ENCODE data around the gene SLC4A1AP. TPM values are rescaled to one million over a fixed set of nuclear protein-coding genes. Genes with fewer than 3 reads are reported as not detected.

SLC4A1AP gene
- total and polyA plus RNA-seq, 2 of the 13 experiments (the other 11 are each of a cell fraction or from before 2014, with no cell fraction given), result 15.3 to 44.6 TPM

DNA sequence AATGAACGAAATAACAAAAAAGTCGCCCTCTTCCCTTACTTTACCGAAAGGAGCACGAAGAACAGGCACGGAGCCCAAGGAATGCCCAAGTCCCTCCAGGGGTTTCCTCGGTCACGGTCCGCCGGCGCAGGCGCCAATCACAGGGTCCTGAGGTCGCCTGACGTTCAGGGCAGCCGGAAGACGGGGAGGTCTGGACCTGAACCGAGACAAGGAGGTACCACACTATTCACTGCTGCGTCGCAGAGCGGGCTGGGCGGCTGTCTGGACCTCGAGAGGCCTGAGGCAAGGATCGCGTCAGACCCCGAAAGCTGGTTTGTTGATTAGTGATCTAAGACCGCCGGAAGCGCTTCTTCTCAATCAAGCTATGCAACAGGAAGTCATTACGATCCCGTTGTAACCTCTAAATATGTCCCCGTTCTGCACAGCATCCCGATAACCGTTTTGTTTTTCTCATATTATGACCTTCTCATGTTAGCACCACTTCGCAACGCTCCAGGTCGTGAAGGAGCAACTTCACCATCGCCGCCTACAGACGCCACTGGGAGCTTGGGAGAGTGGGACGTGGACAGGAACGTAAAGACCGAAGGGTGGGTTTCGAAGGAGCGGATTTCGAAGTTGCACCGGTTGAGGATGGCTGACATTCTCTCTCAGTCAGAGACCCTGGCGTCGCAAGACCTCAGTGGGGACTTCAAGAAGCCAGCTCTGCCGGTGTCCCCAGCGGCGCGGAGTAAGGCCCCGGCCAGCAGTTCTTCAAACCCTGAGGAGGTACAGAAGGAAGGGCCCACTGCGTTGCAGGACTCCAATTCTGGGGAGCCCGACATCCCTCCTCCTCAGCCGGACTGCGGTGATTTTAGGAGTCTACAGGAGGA lies at the start of gene SLC4A1AP, which contains the start of gene SUPT7L (continued):
- TF ChIP-seq, protein P1, sequence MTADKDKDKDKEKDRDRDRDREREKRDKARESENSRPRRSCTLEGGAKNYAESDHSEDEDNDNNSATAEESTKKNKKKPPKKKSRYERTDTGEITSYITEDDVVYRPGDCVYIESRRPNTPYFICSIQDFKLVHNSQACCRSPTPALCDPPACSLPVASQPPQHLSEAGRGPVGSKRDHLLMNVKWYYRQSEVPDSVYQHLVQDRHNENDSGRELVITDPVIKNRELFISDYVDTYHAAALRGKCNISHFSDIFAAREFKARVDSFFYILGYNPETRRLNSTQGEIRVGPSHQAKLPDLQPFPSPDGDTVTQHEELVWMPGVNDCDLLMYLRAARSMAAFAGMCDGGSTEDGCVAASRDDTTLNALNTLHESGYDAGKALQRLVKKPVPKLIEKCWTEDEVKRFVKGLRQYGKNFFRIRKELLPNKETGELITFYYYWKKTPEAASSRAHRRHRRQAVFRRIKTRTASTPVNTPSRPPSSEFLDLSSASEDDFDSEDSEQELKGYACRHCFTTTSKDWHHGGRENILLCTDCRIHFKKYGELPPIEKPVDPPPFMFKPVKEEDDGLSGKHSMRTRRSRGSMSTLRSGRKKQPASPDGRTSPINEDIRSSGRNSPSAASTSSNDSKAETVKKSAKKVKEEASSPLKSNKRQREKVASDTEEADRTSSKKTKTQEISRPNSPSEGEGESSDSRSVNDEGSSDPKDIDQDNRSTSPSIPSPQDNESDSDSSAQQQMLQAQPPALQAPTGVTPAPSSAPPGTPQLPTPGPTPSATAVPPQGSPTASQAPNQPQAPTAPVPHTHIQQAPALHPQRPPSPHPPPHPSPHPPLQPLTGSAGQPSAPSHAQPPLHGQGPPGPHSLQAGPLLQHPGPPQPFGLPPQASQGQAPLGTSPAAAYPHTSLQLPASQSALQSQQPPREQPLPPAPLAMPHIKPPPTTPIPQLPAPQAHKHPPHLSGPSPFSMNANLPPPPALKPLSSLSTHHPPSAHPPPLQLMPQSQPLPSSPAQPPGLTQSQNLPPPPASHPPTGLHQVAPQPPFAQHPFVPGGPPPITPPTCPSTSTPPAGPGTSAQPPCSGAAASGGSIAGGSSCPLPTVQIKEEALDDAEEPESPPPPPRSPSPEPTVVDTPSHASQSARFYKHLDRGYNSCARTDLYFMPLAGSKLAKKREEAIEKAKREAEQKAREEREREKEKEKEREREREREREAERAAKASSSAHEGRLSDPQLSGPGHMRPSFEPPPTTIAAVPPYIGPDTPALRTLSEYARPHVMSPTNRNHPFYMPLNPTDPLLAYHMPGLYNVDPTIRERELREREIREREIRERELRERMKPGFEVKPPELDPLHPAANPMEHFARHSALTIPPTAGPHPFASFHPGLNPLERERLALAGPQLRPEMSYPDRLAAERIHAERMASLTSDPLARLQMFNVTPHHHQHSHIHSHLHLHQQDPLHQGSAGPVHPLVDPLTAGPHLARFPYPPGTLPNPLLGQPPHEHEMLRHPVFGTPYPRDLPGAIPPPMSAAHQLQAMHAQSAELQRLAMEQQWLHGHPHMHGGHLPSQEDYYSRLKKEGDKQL (CRISPR knock-in tag; IDR thresholded peaks at IDR 0.05; ENCODE audit: low read depth), result no peak
- TF ChIP-seq ZKSCAN1 (IDR thresholded peaks at IDR 0.05; ENCODE audit: low read length), result no peak; the same call in none of the 2 replicates
- TF ChIP-seq ZFX (CRISPR knock-in tag; IDR thresholded peaks at IDR 0.05; ENCODE audit: low read depth), result peak; percentile 87
- no peak for TF ChIP-seq ZNF468 (CRISPR knock-in tag; IDR thresholded peaks at IDR 0.05)
- TF ChIP-seq, protein P2, sequence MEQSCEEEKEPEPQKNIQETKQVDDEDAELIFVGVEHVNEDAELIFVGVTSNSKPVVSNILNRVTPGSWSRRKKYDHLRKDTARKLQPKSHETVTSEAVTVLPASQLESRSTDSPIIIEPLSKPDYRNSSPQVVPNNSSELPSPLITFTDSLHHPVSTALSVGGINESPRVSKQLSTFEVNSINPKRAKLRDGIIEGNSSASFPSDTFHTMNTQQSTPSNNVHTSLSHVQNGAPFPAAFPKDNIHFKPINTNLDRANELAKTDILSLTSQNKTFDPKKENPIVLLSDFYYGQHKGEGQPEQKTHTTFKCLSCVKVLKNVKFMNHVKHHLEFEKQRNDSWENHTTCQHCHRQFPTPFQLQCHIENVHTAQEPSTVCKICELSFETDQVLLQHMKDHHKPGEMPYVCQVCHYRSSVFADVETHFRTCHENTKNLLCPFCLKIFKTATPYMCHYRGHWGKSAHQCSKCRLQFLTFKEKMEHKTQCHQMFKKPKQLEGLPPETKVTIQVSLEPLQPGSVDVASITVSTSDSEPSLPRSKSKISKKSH (CRISPR knock-in tag; IDR thresholded peaks at IDR 0.05; ENCODE audit: borderline replicate concordance), result no peak; the same call in 1 of the 2 replicates
- TF ChIP-seq ZNF773 (CRISPR knock-in tag; IDR thresholded peaks at IDR 0.05; ENCODE audit: borderline replicate concordance), result peak; percentile 68; the same call in 1 of the 2 replicates
- peak; percentile 98 for TF ChIP-seq ZSCAN9 (CRISPR knock-in tag; IDR thresholded peaks at IDR 0.05; ENCODE audit: borderline replicate concordance)
- TF ChIP-seq, protein P3, sequence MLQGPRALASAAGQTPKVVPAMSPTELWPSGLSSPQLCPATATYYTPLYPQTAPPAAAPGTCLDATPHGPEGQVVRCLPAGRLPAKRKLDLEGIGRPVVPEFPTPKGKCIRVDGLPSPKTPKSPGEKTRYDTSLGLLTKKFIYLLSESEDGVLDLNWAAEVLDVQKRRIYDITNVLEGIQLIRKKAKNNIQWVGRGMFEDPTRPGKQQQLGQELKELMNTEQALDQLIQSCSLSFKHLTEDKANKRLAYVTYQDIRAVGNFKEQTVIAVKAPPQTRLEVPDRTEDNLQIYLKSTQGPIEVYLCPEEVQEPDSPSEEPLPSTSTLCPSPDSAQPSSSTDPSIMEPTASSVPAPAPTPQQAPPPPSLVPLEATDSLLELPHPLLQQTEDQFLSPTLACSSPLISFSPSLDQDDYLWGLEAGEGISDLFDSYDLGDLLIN (CRISPR knock-in tag; IDR thresholded peaks at IDR 0.05; ENCODE audit: borderline replicate concordance), result peak; percentile 75; the same call in 1 of the 2 replicates
- TF ChIP-seq ZNF781 (CRISPR knock-in tag; IDR thresholded peaks at IDR 0.05; ENCODE audit: borderline replicate concordance, not compliant biosample characterization), result peak; percentile 82
- 0 out of 2 replicates have a peak, but pooled peaks have one; percentile 46 for TF ChIP-seq ZNF546 (CRISPR knock-in tag; conservative IDR thresholded peaks at IDR 0.05)
- TF ChIP-seq ZNF563 (CRISPR knock-in tag; IDR thresholded peaks at IDR 0.05), result peak; percentile 71; the same call in 1 of the 2 replicates
- peak; percentile 58; the same call in 1 of the 2 replicates for TF ChIP-seq KLF11 (CRISPR knock-in tag; IDR thresholded peaks at IDR 0.05)
- peak; percentile 45; the same call in 1 of the 2 replicates for TF ChIP-seq FOXO1 (CRISPR knock-in tag; IDR thresholded peaks at IDR 0.05)
- TF ChIP-seq ZNF589 (CRISPR knock-in tag; conservative IDR thresholded peaks at IDR 0.05), result peak; percentile 84; the same call in 1 of the 2 replicates
- peak; percentile 91; the same call in 1 of the 2 replicates for TF ChIP-seq ISX (CRISPR knock-in tag; conservative IDR thresholded peaks at IDR 0.05)
- no peak for TF ChIP-seq RCOR2 (CRISPR knock-in tag; IDR thresholded peaks at IDR 0.05)
- no peak; the same call in none of the 2 replicates for TF ChIP-seq XBP1 (CRISPR knock-in tag; IDR thresholded peaks at IDR 0.05)
- TF ChIP-seq, protein P4, sequence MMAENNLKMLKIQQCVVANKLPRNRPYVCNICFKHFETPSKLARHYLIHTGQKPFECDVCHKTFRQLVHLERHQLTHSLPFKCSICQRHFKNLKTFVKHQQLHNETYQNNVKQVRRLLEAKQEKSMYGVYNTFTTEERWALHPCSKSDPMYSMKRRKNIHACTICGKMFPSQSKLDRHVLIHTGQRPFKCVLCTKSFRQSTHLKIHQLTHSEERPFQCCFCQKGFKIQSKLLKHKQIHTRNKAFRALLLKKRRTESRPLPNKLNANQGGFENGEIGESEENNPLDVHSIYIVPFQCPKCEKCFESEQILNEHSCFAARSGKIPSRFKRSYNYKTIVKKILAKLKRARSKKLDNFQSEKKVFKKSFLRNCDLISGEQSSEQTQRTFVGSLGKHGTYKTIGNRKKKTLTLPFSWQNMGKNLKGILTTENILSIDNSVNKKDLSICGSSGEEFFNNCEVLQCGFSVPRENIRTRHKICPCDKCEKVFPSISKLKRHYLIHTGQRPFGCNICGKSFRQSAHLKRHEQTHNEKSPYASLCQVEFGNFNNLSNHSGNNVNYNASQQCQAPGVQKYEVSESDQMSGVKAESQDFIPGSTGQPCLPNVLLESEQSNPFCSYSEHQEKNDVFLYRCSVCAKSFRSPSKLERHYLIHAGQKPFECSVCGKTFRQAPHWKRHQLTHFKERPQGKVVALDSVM (CRISPR knock-in tag; IDR thresholded peaks at IDR 0.05), result no peak; the same call in 1 of the 2 replicates

Measured in HepG2 (cell line).